ENCODE measurements around the gene FUT4.
"Not testable (repeated sequence)": the region's sequence is repeated elsewhere in the genome, so short reads cannot be mapped to it uniquely, and the experiment has no call there.

- TF ChIP-seq CTCF (IDR thresholded peaks at IDR 0.05; ENCODE audit: poor library complexity); EZH2 (IDR thresholded peaks at IDR 0.05; ENCODE audit: borderline replicate concordance): not testable (repeated sequence)
Observed at GRCh38 chr11:94506513-94506912, 37.2 kb upstream of the FUT4 start.
